ENCODE measurements around the gene TF. TPM values are rescaled to one million over a fixed set of nuclear protein-coding genes. Genes with fewer than 3 reads are reported as not detected.

TF gene
- total RNA-seq, 1 donor from 2014 or later = 2.3 TPM

DNA sequence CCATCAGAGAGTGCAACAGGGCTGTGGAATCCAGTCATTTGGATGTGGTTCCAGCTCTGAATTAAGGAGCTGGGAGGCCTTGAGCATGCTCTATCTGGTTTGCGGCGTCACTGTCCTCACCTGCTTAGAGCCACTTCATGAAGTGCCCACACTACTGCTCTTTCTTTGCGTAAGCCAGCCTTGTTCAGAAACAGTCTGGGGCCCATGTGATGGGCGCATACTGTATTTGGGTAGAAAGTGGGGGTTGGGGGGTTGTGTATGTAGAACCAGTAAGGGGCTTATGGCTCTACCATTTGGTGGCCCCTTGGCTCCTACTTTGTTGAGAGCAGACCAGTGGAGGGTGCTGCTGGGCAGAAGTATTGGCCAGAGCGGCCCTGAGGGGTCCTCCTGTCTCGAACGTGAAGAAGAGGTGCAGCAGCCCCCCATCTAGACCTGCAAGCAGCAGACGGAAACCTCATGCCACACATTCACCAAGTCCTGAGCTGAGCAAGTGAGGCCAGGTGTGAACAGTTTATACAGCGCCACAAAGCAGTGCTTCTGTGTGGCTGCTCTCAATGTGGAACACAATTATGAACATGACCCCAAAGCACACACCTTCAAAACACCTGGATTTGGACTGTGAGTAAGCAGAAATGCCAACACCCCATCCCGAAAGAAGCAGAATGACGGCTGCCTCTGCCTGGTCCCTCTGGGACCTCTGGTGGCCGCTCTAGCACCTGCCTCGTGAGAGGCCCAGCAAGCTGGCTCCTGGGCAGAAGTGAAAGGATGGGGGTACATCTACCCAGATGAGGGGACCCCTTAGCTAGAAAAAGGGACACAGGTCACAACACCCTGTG is 86.0 kb downstream of the TF start:
- Mint-ChIP-seq H3K27ac (ENCODE audit: unreplicated experiment) (no peak overlapping the region), H3K4me3 (ENCODE audit: unreplicated experiment) (no peak overlapping the region), H3K36me3 (ENCODE audit: unreplicated experiment) (peaks cover 11% of the 10 kb centered on the region)

DNA sequence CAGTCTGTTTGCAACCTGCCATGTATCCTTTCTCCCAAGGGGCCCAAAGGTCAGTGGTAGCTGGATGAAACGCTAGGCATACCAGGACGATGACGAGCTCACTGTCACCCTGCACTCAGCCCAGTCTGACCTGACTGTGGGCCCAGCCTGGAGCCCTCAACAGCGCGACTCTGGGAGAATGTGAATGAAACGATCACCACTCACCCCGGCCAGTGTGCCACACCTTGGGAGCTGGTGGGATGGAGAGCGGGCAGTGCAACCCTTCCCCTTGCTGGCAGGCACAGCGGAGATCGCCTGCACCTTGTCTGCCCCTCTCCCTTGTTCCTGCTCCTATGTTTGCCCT is 86.6 kb downstream of the TF start:
- no peak for DNase-seq
- Mint-ChIP-seq H3K27ac (ENCODE audit: unreplicated experiment) (no peak overlapping the region), H3K27me3 (ENCODE audit: unreplicated experiment) (peaks cover 16% of the 10 kb centered on the region), H3K36me3 (ENCODE audit: unreplicated experiment) (peaks cover 16% of the 10 kb centered on the region), H3K4me1 (ENCODE audit: low read depth, unreplicated experiment) (peaks cover 2% of the 10 kb centered on the region), H3K4me3 (ENCODE audit: unreplicated experiment) (no peak overlapping the region), H3K9me3 (ENCODE audit: unreplicated experiment) (peaks cover 13% of the 10 kb centered on the region)
- TF ChIP-seq, protein P1, sequence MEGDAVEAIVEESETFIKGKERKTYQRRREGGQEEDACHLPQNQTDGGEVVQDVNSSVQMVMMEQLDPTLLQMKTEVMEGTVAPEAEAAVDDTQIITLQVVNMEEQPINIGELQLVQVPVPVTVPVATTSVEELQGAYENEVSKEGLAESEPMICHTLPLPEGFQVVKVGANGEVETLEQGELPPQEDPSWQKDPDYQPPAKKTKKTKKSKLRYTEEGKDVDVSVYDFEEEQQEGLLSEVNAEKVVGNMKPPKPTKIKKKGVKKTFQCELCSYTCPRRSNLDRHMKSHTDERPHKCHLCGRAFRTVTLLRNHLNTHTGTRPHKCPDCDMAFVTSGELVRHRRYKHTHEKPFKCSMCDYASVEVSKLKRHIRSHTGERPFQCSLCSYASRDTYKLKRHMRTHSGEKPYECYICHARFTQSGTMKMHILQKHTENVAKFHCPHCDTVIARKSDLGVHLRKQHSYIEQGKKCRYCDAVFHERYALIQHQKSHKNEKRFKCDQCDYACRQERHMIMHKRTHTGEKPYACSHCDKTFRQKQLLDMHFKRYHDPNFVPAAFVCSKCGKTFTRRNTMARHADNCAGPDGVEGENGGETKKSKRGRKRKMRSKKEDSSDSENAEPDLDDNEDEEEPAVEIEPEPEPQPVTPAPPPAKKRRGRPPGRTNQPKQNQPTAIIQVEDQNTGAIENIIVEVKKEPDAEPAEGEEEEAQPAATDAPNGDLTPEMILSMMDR (IDR thresholded peaks at IDR 0.05; ENCODE audit: partially characterized antibody, unreplicated experiment) = no peak

More for the DNA sequence above, 86.0 kb downstream of the TF start:
- Mint-ChIP-seq H3K9me3 (ENCODE audit: unreplicated experiment) (peaks cover 13% of the 10 kb centered on the region), H3K27me3 (ENCODE audit: unreplicated experiment) (peaks cover 14% of the 10 kb centered on the region), H3K4me1 (ENCODE audit: low read depth, unreplicated experiment) (peaks cover 2% of the 10 kb centered on the region)
- no peak for DNase-seq
- TF ChIP-seq, protein P1 (IDR thresholded peaks at IDR 0.05; ENCODE audit: partially characterized antibody, unreplicated experiment) = no peak

DNA sequence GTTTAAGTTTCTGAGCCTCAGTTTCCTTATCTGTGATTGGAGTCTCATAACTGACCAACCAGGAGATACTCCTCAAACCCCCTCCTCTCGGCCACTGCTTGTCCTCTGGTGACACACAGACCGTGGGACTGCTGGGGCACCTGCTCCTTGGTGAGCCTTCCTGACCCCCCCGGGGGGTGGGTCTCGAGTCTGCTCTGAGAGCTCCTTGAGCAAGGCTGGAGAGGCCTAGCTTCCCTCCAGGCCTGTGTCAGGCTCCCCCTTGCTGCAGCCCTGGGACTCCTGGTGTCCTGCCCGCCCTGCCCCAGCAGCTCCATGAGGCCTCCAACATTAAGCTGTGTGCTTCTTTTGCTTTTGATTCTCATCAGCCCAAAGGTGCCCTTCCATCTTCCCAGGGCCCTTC is 87.1 kb downstream of the TF start:
- Mint-ChIP-seq H3K36me3 (ENCODE audit: unreplicated experiment) (peaks cover 16% of the 10 kb centered on the region), H3K27ac (ENCODE audit: unreplicated experiment) (no peak overlapping the region), H3K4me1 (ENCODE audit: low read depth, unreplicated experiment) (peaks cover 2% of the 10 kb centered on the region), H3K27me3 (ENCODE audit: unreplicated experiment) (peaks cover 16% of the 10 kb centered on the region), H3K4me3 (ENCODE audit: unreplicated experiment) (no peak overlapping the region), H3K9me3 (ENCODE audit: unreplicated experiment) (peaks cover 14% of the 10 kb centered on the region)
- TF ChIP-seq, protein P1 (IDR thresholded peaks at IDR 0.05; ENCODE audit: partially characterized antibody, unreplicated experiment) = no peak
- no peak for DNase-seq

DNA sequence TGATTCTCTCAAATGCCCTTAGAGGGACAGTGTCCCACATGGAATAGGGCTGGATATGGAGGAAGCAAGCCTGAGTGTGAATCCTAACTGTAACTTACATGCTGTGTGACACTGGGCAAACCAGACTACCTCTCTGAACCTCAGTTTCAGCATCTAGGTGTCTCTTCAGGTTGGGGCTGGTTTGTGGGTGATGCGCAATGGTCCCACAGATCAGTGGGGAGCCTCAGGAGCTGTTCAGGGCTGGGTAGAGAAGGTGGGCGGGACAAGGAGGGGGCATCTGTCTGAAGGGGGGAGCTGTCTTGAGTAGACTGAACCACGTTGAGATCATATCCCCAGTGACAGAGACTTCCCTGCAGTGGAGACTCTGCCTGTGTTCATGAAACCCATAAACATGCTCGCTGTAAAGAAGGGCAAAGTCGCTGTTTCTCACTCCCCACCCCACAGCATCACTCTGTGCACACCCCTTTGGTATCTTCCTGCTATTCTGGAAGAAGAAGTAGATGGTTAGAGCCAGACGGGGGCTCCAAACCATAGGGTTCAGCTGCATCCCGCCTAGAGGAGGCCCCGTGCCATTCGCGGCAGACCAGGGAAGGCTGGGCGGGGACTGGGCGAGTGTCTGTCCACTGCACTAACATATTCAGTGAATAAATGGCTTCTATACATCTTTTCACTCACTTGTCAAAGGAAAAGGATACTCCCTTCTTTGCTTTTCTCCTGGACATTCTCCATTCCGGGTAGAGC is 87.9 kb downstream of the TF start:
- TF ChIP-seq, protein P1 (IDR thresholded peaks at IDR 0.05; ENCODE audit: partially characterized antibody, unreplicated experiment) = no peak
- Mint-ChIP-seq H3K9me3 (ENCODE audit: unreplicated experiment) (peaks cover 14% of the 10 kb centered on the region), H3K4me3 (ENCODE audit: unreplicated experiment) (no peak overlapping the region), H3K27ac (ENCODE audit: unreplicated experiment) (no peak overlapping the region), H3K27me3 (ENCODE audit: unreplicated experiment) (peaks cover 16% of the 10 kb centered on the region), H3K4me1 (ENCODE audit: low read depth, unreplicated experiment) (peaks cover 2% of the 10 kb centered on the region), H3K36me3 (ENCODE audit: unreplicated experiment) (peaks cover 16% of the 10 kb centered on the region)
- DNase-seq = no peak

Data from glutamatergic neuron (in vitro differentiated cells).